GM12873 (cell line): ENCODE data around the gene CFAP46.

Experiments used
- TF ChIP-seq, protein P1 (sequence below): IDR thresholded peaks from 2 replicates; pipeline ENCODE4 v1.5.1; 2012; ENCODE audit warnings: low read depth, mild to moderate bottlenecking, moderate library complexity, low read length, control low read depth; ENCODE audit not compliant: insufficient read depth; ENCODE audit errors: missing control alignments

Gene CFAP46

DNA sequence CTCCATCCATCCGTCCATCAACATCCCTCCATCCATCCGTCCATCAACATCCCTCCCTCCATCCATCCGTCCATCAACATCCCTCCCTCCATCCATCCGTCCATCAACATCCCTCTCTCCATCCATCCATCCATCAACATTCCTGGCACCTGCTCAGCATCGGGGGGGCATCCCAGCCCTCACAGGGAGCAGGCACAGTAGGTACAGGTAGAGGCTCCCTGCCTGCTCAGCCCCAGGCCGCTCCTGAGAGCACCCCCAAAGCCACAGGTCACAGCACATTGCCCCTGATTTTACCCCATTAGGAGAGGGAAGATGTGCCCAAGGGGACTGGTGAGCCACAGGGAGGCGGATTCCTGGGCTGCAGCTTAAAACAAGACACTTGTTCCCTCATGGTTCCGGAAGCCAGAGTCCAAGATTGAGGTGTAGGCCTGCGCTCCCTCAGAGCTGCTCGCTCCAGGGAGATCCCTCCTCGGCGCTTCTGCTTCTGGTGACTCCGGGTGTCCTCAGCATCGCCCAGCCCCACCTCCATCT, 21.1 kb upstream of the CFAP46 start:
- TF ChIP-seq, protein P1, sequence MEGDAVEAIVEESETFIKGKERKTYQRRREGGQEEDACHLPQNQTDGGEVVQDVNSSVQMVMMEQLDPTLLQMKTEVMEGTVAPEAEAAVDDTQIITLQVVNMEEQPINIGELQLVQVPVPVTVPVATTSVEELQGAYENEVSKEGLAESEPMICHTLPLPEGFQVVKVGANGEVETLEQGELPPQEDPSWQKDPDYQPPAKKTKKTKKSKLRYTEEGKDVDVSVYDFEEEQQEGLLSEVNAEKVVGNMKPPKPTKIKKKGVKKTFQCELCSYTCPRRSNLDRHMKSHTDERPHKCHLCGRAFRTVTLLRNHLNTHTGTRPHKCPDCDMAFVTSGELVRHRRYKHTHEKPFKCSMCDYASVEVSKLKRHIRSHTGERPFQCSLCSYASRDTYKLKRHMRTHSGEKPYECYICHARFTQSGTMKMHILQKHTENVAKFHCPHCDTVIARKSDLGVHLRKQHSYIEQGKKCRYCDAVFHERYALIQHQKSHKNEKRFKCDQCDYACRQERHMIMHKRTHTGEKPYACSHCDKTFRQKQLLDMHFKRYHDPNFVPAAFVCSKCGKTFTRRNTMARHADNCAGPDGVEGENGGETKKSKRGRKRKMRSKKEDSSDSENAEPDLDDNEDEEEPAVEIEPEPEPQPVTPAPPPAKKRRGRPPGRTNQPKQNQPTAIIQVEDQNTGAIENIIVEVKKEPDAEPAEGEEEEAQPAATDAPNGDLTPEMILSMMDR = no peak

- TF ChIP-seq, protein P1 = no peak
These were observed 20.5 kb upstream of the CFAP46 start for GRCh38 chr10:132962623-132963429.

DNA sequence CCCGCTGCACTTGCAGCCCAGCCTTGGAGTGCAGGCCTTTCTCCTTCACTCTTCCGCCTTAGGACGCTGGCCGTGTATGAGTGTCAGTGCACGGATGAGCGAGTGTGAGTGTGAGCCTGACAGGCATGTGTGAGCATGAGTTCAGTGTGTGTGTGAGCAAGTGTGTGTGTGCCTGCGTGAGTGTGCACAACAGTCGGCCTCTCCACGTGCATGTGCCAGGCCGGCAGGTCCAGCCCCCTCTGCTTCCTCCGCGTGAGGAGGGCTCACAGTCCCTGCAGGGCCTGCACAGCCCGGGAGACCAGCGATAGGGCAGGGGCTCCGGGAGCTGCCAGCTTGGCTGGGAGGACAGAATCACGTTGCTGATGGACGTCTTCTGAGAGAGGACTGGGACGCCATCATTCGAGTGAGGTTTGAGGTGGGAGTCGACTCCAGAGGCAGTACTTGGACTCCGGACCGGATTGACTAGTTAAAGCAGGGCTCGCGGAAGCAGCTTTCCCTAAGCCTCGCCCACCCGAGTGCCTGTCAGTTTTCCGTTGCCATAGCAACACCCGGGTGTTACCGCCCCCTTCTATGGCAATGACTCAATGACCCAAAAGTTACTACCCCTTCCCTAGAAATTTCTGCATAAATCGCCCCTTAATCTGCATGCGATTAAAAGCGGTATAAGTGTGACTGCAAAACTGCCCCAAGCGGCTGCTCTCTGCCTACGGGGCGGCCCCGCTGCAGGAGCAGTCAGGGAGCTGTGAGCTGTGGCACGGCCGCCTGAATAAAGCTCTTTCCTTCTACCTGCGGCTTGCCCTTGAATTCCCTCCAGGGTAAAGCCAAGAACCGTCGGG, 19.6 kb upstream of the CFAP46 start:
- TF ChIP-seq, protein P1 = no peak

DNA sequence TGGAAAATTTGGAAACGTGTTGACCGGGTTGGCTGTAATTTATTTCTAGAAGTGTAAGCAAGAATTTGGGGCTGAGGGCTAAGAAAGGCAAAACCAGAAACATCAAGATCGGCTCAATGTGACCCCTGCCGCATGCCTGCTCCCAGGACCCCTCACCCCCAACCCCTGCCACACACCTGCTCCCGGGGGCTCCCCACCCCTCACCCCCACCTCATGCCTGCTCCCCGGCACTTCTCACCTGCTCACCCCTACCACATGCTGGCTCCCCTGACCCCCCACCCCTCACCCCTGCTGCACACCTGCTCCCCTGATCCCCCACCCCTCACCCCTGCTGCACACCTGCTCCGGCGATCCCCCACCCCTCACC, 19.0 kb upstream of the CFAP46 start:
- TF ChIP-seq, protein P1 = no peak

DNA sequence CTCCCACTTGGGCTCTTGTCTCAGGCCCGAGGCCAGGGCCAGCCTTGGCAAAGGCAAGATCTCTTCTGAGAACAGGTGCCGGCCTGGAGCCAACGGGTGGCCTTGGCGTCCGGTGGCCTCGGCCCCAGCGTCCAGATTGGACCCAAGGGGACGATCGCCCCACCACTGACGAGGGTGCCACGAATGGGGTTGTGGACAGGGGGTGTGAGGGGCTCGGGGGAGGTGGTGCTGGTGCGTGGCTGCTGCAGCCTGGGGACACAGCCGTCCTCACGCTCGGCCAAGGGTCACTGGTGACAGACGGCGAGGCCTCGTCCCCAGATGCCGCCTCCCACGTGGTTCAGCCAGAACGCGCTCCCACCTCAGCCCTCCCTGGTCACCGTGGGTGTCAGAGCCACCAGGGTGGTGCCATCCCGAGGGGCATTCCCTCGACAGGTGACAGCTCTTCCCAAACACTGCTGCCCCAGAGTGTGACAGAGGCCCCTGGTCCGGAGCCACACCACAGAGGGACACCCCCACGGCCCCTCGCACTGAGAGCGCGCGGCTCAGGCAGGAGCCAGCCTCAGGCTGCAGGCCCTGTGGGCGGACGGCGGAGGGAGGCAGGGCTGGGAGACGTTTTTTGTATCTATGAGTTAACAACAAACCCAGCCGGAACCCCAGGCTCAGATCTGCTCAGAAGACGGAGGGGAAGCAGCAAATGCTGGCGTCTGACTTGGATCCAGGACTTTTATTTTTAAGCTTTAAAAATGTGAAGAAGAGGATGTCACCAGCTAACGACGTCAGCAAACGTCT, 18.5 kb upstream of the CFAP46 start:
- TF ChIP-seq, protein P1 = no peak

DNA sequence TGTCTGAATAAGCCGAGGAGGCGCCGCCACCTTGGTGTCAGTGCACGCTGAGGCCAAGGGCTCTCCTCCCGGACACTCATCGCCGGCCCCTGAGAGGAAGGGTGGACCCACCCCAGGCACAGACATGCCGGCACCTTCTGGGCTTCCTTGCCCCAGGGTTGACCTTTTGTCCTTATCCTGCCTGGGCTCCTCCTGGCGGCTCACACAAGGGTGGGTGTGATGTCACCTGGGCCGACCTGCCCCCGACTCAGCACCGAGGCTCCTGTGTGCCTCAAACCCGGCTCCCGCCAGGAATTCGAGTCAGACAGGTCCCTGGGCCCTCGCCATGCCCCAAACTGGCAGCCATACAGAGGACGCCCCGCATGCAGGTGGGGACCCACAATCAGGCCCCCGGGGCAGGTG, 17.7 kb upstream of the CFAP46 start:
- TF ChIP-seq, protein P1 = no peak

- TF ChIP-seq, protein P1 = no peak
These were observed 17.2 kb upstream of the CFAP46 start for GRCh38 chr10:132959559-132959961.
